NCI-H1048 (cell line): ENCODE results near the gene CDK11B.

Experiments used
- DNase-seq: peaks from one replicate; lab custom pipeline; 2025; lab: John Stamatoyannopoulos, UW

CDK11B gene

GRCh38 chr1:1627261-1627828 is 31.5 kb downstream of the CDK11B start:
- DNase-seq = no peak

GRCh38 chr1:1626207-1627141 is 32.3 kb downstream of the CDK11B start:
- DNase-seq = no peak

DNA sequence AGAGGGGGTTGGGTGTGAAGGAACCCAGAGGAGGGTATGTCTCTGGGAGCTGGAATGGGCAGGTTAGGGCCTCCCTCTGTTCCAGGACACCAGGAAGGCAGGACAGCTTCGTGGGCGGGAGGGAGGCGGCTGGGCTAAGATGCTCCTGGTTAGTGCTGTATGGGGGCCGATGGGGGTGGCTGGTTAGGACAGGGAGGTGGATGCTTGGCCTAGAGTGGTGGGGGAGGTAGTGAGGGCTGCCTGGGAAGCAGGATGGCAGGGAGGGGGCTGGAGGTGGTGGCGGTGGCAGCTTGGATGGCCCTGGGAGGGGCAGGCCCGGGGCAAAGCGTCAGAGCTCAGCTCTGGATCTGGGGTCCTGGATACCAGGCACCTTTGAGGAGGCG is 33.0 kb downstream of the CDK11B start:
- no peak for DNase-seq

DNA sequence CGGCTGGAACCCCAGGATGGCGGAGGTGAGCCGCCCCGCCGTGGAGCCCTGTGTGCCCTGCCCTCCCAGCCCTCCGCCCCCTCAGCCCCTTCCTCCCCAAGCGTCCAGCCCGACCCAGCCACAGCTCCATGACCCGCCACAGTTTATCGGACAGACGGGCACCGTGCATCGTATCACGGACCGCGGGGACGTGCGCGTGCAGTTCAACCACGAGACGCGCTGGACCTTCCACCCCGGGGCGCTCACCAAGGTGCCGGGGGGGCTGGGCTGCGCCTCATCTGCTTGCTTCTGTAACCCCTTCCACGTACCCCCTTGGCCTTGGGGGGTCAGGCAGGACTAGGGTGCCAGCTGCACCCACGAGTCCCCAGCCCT is 33.4 kb downstream of the CDK11B start:
- no peak for DNase-seq

GRCh38 chr1:1624443-1625403 is 34.1 kb downstream of the CDK11B start:
- no peak for DNase-seq

- DNase-seq = no peak
These were observed 35.0 kb downstream of the CDK11B start for GRCh38 chr1:1623631-1624442.

DNA sequence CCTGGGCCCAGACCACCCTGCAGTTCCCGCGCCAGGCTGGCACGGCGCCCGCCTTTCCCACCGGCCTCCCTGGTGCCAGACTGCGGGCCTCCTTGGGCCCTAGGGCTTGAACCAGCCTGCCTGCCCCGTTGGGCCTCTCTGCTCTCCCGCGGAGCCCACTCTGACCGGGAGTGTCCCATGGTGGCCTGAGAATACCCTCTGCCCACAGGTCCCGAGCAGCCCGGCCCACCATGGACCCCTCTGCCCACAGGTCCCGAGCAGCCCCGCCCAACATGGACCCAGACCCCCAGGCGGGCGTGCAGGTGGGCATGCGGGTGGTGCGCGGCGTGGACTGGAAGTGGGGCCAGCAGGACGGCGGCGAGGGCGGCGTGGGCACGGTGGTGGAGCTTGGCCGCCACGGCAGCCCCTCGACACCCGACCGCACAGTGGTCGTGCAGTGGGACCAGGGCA is 35.6 kb downstream of the CDK11B start:
- no peak for DNase-seq

GRCh38 chr1:1622788-1623094 is 36.1 kb downstream of the CDK11B start:
- DNase-seq = no peak

GRCh38 chr1:1622010-1622787 is 36.6 kb downstream of the CDK11B start:
- no peak for DNase-seq

GRCh38 chr1:1621173-1622009 is 37.4 kb downstream of the CDK11B start:
- no peak for DNase-seq

- no peak for DNase-seq
These were observed 38.2 kb downstream of the CDK11B start for GRCh38 chr1:1620433-1621139.

DNA sequence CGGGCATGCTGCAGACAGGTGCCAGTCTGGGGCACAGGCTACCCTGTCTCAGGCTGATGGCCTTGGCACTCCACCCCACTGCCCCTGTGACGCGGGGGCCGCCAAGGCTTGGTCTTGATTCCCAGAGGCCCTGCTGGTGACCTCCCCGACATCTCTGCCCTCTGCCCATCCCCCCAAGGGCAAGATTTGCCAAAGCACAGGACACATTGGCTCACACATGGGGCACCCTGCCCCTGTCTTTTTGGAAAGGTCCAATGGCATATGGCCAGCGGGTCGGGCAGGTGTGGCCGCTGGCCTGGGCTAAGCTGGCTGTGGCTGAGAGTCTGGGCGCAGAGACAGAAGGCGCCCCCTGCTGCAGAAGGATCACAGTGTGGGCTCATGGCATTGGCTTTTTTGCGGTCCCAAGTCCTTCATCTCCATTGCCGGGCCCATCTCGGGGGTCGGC is 38.9 kb downstream of the CDK11B start:
- no peak for DNase-seq

DNA sequence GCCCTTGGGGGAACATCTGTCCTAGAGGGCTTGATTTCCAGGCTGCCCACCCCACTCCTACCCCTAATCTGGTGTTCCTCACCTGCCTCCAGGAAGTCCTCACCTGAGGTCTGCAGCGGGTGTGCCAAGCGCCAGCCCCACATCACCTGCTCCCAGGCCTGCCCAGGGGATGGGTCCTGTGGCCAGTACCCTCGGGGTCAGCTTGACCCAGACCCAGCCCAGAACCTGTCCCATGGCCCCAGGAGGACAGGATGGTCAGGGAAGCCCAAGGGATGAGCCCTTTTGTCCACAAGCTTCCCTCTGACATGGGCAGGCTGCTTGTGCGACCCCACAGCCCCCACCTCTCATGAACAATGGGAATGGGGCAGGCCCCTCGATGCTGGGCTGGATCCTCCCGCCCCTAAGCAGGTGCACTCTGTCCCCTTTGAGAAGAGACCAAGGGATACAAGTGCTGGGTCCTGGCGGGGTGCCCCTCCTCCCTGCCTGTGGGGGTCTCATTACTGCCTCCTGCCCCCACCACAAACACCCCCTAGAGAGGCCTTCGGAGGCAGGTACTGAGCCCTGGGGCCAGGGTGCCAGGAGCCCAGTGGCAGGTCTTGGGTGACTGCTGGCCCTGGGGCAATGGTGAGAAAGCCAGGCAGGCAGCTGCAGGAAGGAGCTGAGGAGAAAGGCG is 40.3 kb downstream of the CDK11B start:
- DNase-seq = no peak

GRCh38 chr1:1617925-1618324 is 40.9 kb downstream of the CDK11B start:
- DNase-seq = no peak

DNA sequence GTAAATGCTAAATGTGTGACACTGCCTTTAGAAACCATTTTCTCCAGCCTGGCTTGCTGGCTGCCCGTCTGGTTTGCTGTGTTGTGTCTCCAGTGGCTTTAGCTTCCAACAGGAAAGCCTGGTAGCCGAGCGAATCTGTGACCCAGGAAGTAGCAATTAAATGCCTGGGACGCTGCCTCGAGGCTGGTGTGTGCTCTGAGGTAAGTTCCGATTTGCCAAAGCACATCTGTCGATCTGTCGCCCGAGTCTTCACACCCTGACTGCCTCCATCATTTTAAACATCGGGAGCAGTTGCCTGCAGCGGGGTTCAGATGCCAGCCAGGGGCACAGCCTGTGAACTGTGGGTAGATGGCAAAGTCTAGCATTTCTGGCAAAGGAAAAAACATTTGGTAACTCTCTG is 41.3 kb downstream of the CDK11B start:
- DNase-seq = no peak

- DNase-seq = no peak
These were observed 42.0 kb downstream of the CDK11B start for GRCh38 chr1:1616838-1617237.

- no peak for DNase-seq
These were observed 42.6 kb downstream of the CDK11B start for GRCh38 chr1:1616045-1616790.
